CD4-positive, alpha-beta T cell (primary cell): ENCODE measurements around the gene ACVR2B. TPM values are rescaled to one million over a fixed set of nuclear protein-coding genes. Genes with fewer than 3 reads are reported as not detected.

ENCODE experiments used
- ATAC-seq: fragments of 200-7000 bp; cut with Tn5 transposase; one replicate; pipeline ENCODE4 v1.10.0; 2022; ENCODE audit warnings: mild to moderate bottlenecking; ENCODE audit not compliant: poor library complexity
- CTCF ChIA-PET: fragments of 350-600 bp; sonication (Branson Sonifier 250); formaldehyde crosslinking; loops from one replicate; lab custom pipeline; 2021; ENCODE audit warnings: antibody characterized with exemption, inconsistent platforms; lab: Charles Lee
- POLR2A ChIA-PET: fragments of 350-600 bp; sonication (Branson Sonifier 250); formaldehyde crosslinking; loops from one replicate; lab custom pipeline; 2021; ENCODE audit warnings: antibody characterized with exemption, inconsistent platforms; lab: Charles Lee
- DNase-seq, 14 experiments: peaks; one replicate each; pipeline ENCODE4 v3.0.0-alpha.2; 2013 to 2020; ENCODE audit warnings: mixed read lengths in 2 of 14
- H3K27ac ChIP-seq, 2 donors: one replicate each; pipeline versions ENCODE4 v1.5.1 to v1.7.0; 2013; ENCODE audit warnings: low read length in 2 of 2, low read depth in 1 of 2, mild to moderate bottlenecking in 1 of 2
- H3K27me3 ChIP-seq, 2 experiments: 1 replicate in 1 of 2; 2 replicates in 1 of 2; pipeline versions ENCODE4 v1.6.1 to v1.7.0; 2013; ENCODE audit warnings: low read length in 2 of 2, control low read depth in 1 of 2, mild to moderate bottlenecking in 1 of 2, moderate library complexity in 1 of 2; ENCODE audit not compliant: insufficient read depth in 2 of 2, control insufficient read depth in 1 of 2
- H3K36me3 ChIP-seq: one replicate; pipeline ENCODE4 v1.6.1; 2013; ENCODE audit warnings: low read length, control low read depth; ENCODE audit not compliant: insufficient read depth
- H3K4me1 ChIP-seq: one replicate; pipeline ENCODE4 v1.6.1; 2013; ENCODE audit warnings: low read length, control low read depth; ENCODE audit not compliant: insufficient read depth
- H3K4me3 ChIP-seq: one replicate; pipeline ENCODE4 v1.5.1; 2013; ENCODE audit warnings: mild to moderate bottlenecking, low read length, moderate library complexity
- H3K9me3 ChIP-seq, 2 experiments: 1 replicate in 1 of 2; 2 replicates in 1 of 2; pipeline versions ENCODE4 v1.6.1 to v1.7.0; 2013; ENCODE audit warnings: low read length in 2 of 2, mild to moderate bottlenecking in 2 of 2, control low read depth in 1 of 2, moderate library complexity in 1 of 2; ENCODE audit not compliant: control insufficient read depth in 1 of 2, insufficient read depth in 1 of 2
- H3K27ac Mint-ChIP-seq: one replicate; pipeline ENCODE4 v1.8.0; 2020; ENCODE audit warnings: mixed read lengths
- H3K27me3 Mint-ChIP-seq: one replicate; pipeline ENCODE4 v1.8.0; 2021; ENCODE audit warnings: mixed read lengths
- H3K36me3 Mint-ChIP-seq: one replicate; pipeline ENCODE4 v1.8.0; 2021; ENCODE audit warnings: low read depth, mixed read lengths
- H3K4me1 Mint-ChIP-seq: one replicate; pipeline ENCODE4 v1.8.0; 2021; ENCODE audit warnings: low read depth, mixed read lengths
- H3K4me3 Mint-ChIP-seq: one replicate; pipeline ENCODE4 v1.8.0; 2020; ENCODE audit warnings: mild to moderate bottlenecking, mixed read lengths
- H3K9me3 Mint-ChIP-seq: one replicate; pipeline ENCODE4 v1.8.0; 2020; ENCODE audit warnings: mixed read lengths
- intact Hi-C, 2 experiments: fragments of 100-400 bp; cut with DNase I in 1 of 2; cut with micrococcal nuclease in 1 of 2; formaldehyde crosslinking; loops; one replicate each; pipeline versions ENCODE4 v1.15.1 to v1.9.0; 2023 to 2025; cut with DNase I, micrococcal nuclease
- total RNA-seq, 174 experiments: library from RNA in 2 of 174; stranded (reverse) in 2 of 174; gene quantifications; one replicate each; pipeline ENCODE4 v1.2.3 and lab custom pipeline; 2021 to 2026
- TF ChIP-seq, protein P1 (sequence below): fragments of 200-600 bp; IDR thresholded peaks from one replicate; pipeline ENCODE4 v1.8.0; 2022; ENCODE audit warnings: antibody characterized with exemption, mild to moderate bottlenecking

ACVR2B gene
- total RNA-seq, 2 experiments from 2014 or later = 3.6 to 4.3 TPM

DNA sequence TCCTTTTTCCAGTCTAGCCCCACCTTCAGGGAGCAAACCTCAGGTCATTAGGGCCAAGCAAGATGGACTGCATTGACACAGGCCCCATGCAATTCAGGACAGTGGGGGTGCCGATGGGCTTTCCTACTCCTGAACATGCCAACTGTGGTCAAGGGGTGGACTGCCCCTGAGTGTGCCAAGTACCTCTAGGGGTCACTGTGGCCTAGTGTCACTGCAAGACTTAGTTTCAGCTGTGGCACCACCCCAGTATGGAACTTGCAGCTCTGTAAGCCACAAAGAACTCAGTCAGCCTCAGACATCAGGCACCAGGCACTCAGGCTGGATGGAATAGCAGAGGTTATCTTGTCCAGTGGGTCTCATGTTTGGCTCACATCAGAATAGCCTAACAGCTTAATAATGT, 74.8 kb downstream of the ACVR2B start:
- intact Hi-C loops = loop anchor here (10.0 kb wide), 1 partner anchor 476 kb away; no protein-coding TSS in a partner anchor
- H3K27ac Mint-ChIP-seq = no peak overlapping the region

DNA sequence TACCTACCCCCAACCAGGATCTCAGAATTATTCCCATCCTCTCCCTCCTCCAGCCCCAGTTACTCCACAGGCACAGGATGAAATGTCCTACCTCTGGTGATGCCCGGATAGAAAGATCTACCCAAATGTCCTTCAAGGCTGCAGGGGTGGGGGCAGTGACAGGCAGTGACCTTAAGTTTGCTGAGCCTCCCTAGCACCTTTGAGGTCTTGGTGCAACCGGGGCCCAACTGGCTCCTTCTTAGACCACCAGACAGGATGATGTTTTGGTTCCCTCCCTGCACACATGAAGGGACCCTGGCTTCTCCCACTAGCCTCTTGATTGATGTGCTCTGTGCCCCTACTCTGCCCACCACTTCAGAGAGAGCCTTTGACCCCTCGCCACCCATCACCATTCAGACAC, 78.8 kb downstream of the ACVR2B start:
- Histone ChIP-seq H3K9me3 (no peaks in the 10 kb centered on the region), H3K36me3 (peaks cover 28% of the 10 kb centered on the region), H3K4me1 (no peaks in the 10 kb centered on the region), H3K27me3 (no peaks in the 10 kb centered on the region), H3K4me3 (no peak overlapping the region), H3K27ac (no peak overlapping the region)
- H3K27ac Mint-ChIP-seq = no peak overlapping the region
- intact Hi-C loops = no loop called here
- TF ChIP-seq, protein P1, sequence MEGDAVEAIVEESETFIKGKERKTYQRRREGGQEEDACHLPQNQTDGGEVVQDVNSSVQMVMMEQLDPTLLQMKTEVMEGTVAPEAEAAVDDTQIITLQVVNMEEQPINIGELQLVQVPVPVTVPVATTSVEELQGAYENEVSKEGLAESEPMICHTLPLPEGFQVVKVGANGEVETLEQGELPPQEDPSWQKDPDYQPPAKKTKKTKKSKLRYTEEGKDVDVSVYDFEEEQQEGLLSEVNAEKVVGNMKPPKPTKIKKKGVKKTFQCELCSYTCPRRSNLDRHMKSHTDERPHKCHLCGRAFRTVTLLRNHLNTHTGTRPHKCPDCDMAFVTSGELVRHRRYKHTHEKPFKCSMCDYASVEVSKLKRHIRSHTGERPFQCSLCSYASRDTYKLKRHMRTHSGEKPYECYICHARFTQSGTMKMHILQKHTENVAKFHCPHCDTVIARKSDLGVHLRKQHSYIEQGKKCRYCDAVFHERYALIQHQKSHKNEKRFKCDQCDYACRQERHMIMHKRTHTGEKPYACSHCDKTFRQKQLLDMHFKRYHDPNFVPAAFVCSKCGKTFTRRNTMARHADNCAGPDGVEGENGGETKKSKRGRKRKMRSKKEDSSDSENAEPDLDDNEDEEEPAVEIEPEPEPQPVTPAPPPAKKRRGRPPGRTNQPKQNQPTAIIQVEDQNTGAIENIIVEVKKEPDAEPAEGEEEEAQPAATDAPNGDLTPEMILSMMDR = no peak
- H3K4me3 Mint-ChIP-seq = no peak overlapping the region
- no peaks in the 10 kb centered on the region for H3K9me3 Mint-ChIP-seq
- H3K4me1 Mint-ChIP-seq = no peaks in the 10 kb centered on the region
- H3K36me3 Mint-ChIP-seq = peaks cover 36% of the 10 kb centered on the region
- ATAC-seq (no peak), DNase-seq (no peak)
- no peaks in the 10 kb centered on the region for H3K27me3 Mint-ChIP-seq
- CTCF ChIA-PET = no interaction called here
- POLR2A ChIA-PET = no interaction called here

More for the DNA sequence above, 74.8 kb downstream of the ACVR2B start:
- Mint-ChIP-seq H3K9me3 (no peaks in the 10 kb centered on the region), H3K27me3 (no peaks in the 10 kb centered on the region), H3K36me3 (peaks cover 52% of the 10 kb centered on the region), H3K4me3 (no peak overlapping the region), H3K4me1 (no peaks in the 10 kb centered on the region)
- no peaks in the 10 kb centered on the region for H3K4me1 ChIP-seq
- DNase-seq (no peak), ATAC-seq (no peak)
- H3K9me3 ChIP-seq = no peaks in the 10 kb centered on the region
- no peak overlapping the region for H3K27ac ChIP-seq
- H3K27me3 ChIP-seq = no peaks in the 10 kb centered on the region
- TF ChIP-seq, protein P1 = no peak
- CTCF ChIA-PET = no interaction called here
- POLR2A ChIA-PET = no interaction called here
- H3K4me3 ChIP-seq = no peak overlapping the region
- H3K36me3 ChIP-seq = peaks cover 50% of the 10 kb centered on the region

DNA sequence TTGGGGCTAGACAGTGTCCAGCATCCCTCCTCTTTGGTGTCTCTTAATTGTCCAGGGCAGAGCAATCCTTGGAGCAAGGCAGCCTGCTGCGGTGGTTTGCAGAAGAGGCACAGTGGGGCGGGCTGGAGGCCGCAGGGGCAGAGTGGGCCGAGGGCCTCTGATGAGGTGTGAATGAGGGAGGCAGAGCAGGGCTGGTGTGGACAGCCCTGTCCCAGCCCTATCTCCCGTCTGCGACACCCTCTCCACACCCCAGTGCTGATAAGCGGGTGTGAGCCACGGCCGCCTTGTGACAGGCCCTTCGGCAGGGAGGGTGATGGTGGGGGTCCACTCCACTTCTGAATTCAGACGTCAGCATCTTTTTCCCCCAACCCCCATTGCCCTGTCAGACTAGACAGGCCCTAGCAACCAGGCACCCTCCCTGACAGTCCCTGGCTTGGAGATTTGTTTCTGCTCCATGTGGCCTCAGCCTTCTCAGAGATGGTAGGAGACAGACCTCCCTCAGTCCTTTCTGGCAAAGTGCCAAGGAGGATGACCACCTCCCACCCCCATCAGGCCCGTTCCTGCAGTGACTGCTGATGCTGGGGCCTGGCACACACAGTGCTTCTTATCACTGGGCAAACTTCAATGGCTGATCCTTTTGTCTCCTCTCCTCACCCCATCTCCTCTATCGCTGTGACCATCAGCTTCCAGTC, 79.7 kb downstream of the ACVR2B start:
- TF ChIP-seq, protein P1 = no peak
- CTCF ChIA-PET = no interaction called here
- Histone ChIP-seq H3K9me3 (no peaks in the 10 kb centered on the region), H3K27ac (no peak overlapping the region), H3K27me3 (no peaks in the 10 kb centered on the region), H3K4me1 (no peaks in the 10 kb centered on the region), H3K36me3 (peaks cover 23% of the 10 kb centered on the region), H3K4me3 (no peak overlapping the region)
- Mint-ChIP-seq H3K27ac (no peak overlapping the region), H3K36me3 (peaks cover 33% of the 10 kb centered on the region), H3K27me3 (no peaks in the 10 kb centered on the region), H3K4me3 (no peak overlapping the region), H3K9me3 (no peaks in the 10 kb centered on the region), H3K4me1 (no peaks in the 10 kb centered on the region)
- ATAC-seq (no peak), DNase-seq (no peak)
- POLR2A ChIA-PET = no interaction called here
- intact Hi-C loops = no loop called here
